Measurements from ENCODE around the gene MROH7. TPM values are rescaled to one million over a fixed set of nuclear protein-coding genes. Genes with fewer than 3 reads are reported as not detected.

Gene MROH7
- polyA plus RNA-seq, 3 donors = 0.22 to 0.33 (median 0.28) TPM

DNA sequence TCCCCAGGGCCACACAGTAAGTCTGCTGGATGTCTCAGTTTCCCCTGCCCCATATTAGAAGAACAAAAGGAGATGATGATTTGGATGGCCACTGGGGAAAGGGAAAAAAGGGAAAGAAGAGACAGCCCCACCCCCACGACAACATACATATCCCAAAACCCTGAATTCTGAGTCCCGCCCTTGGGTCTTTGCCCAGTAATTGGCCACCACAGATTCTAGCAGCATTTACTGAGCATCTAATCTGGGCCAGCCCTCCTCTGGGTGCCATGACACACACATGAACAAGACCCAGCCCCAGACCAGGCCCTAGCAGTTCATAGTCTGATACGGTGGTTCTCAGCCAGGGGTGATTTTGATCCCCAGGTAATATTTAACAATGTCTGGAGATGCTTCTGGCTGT lies 68.8 kb downstream of the MROH7 start:
- H3K27ac ChIP-seq (ENCODE audit: low read depth, low read length) = no peak overlapping the region
- 71 to 84% (median 74%) methylated on average over 3 of the region's 3 CpGs for WGBS, 3 donors

- WGBS, 3 donors = 65 to 83% (median 77%) methylated on average over 6 of the region's 6 CpGs
Measured at GRCh38 chr1:54710841-54711240, 69.3 kb downstream of the MROH7 start.

DNA sequence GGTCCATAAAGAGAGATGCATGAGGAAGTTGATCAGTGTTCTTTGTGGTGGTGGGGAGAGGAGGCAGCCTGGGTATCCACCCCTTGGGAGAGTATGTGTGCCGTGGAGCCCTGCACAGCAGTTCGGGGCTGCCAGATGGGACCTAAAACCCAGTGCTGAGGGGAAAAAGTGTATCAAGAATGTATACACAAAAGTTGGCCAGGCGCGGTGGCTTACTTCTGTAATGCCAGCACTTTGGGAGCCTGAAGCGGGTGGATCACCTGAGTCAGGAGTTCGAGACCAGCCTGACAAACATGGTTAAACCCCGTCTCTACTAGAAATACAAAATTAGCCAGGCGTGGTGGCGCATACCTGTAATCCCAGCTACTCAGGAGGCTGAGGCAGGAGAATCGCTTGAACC lies 70.0 kb downstream of the MROH7 start:
- WGBS, 3 donors = 87 to 90% (median 89%) methylated on average over 10 of the region's 10 CpGs
- H3K27ac ChIP-seq (ENCODE audit: low read depth, low read length) = no peak overlapping the region

More at GRCh38 chr1:54710841-54711240, 69.3 kb downstream of the MROH7 start:
- no peak overlapping the region for H3K27ac ChIP-seq (ENCODE audit: low read depth, low read length)

DNA sequence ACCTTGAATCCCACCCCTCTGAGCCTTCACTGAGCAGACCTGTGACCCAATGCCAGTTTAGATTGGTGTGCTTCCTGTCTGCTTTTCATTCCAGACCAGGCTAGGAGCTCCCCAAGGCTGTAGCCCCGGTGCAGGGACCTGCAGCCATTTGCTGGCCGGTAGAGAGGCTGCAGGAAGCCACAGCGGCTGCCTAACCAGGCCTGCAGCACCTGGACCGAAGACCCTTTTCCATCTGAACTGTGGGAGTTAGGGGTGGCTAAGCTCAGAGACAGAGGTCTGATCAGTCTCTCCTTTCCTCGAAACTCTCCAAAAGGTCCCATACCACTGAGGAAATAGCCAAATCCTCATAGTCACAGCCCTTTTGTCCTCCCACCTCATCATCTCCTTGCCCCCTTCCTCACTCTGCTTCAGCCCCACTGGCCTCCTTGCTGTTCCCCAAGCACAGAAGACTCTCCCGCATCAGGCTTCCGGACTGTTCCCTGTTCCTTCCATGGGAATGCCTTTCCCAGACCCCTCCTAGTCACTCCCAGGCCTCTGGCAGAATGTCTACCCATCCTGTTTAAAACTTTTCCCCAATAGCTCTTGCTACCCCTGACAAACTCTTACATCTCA lies 73.4 kb downstream of the MROH7 start:
- H3K27ac ChIP-seq (ENCODE audit: low read depth, low read length) = no peak overlapping the region
- WGBS, 3 donors = 87 to 94% (median 93%) methylated on average over 7 of the region's 7 CpGs

GRCh38 chr1:54715493-54716298 lies 74.1 kb downstream of the MROH7 start, which contains the start of gene TTC4:
Gene TTC4 (plus strand): TSS chr1:54715861. CDS start chr1:54715909, 48 bp downstream.
- WGBS, 3 donors = 0 to 1% (median 1%) methylated on average over 48 to 51 of the region's 51 CpGs
- H3K27ac ChIP-seq (ENCODE audit: low read depth, low read length) = no peak within 1 kb of the TSS

DNA sequence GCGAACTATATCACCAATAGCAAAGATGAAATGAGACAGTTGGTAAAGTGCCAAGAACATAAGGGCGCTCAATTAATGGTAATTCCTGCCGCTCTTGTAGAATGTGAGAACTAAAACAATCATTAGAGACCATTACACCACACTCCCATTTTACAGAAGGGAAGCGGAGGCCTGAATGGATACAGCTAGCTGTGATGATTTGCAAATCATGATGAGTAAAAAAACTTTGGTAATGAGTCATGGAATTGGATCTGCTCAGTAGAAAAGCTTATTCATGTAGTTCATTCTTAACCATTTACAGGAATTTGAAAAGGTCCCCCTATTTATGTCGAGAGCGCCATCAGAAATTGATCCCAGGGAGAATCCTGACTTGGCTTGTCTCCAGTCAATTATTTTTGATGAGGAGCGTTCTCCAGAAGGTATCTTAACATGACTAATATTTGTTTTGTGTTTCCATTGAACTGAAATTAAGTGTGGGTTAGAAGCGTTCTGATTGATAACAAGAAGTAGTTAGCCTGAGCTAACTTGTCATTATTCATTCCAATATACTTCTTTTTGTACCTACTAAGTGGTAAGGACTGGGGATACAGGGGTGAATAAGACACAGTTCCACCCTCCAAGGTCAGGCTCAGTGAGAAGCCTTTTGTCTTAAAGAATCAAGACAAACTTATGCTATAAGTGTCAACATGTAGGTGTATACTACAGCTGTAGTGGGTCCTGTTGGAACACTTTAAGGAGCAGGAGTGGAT lies 74.9 kb downstream of the MROH7 start:
- H3K27ac ChIP-seq (ENCODE audit: low read depth, low read length) = no peak overlapping the region

DNA sequence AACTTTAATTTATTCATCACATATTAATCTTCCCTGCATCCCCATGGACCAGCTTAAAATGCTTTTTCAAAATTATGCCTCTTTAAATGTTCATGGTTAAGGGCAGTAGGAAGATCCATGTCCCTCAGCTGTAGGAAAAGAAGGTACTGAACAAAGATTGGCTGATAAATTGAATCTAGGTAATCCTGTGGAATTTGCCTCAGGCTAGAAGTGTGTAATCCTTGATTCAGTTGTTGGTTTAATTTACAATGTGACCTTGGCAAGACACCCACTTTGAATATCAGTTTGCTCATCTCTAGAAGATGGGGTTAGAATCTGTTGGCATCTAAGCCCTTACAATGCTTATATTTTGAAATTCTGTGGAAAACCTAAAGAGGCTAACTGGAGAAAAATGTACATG lies 80.1 kb downstream of the MROH7 start:
- no peak overlapping the region for H3K27ac ChIP-seq (ENCODE audit: low read depth, low read length)

More for the DNA sequence above, 74.9 kb downstream of the MROH7 start:
- WGBS, 3 donors = 30 to 46% (median 43%) methylated on average over 8 of the region's 8 CpGs

DNA sequence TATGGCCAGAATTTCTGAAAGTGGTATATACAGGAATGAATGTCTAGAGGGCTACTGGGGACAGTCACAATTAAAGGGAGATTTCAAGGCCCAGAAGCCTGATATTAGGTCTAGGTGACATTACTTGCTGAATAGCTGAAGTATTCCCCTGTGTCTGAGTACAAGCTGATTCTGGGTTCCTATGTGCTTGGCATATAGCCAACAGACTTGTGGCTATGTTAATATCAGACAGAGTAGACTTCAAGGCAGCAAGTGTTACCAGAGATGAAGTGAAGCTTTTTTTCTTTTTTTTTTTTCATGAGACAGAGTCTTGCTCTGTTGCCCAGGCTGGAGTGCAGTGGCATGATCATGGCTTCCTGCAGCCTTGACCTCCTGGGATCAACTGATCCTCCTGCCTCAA lies 82.4 kb downstream of the MROH7 start:
- no peak overlapping the region for H3K27ac ChIP-seq (ENCODE audit: low read depth, low read length)

- 97 to 100% (median 100%) methylated on average over 1 of the region's 1 CpG for WGBS, 3 donors
- no peak overlapping the region for H3K27ac ChIP-seq (ENCODE audit: low read depth, low read length)
Measured at GRCh38 chr1:54724771-54725170, 83.2 kb downstream of the MROH7 start.

- no peak overlapping the region for H3K27ac ChIP-seq (ENCODE audit: low read depth, low read length)
- 73 to 90% (median 87%) methylated on average over 3 of the region's 3 CpGs for WGBS, 3 donors
Measured at GRCh38 chr1:54728027-54728426, 86.4 kb downstream of the MROH7 start.

DNA sequence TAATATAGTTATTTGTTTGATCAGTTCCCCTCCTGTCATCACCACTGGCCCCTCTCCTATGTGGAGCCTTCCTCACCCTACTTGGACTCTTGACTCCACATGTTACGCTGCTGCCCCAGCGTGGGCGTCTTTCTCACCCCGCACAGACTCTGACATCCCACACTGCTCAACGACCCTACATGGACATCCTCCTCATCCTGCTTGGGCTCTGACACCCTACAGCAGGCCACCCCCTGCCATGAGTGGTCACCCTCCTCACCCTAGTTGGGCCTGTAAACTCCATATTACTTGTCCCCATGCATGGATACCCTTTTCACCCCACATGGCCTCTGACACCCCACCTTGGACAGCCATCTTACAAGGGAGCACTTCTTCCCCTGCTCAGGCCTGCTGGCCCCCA lies 95.1 kb downstream of the MROH7 start:
- no peak overlapping the region for H3K27ac ChIP-seq (ENCODE audit: low read depth, low read length)
- 94 to 97% (median 95%) methylated on average over 5 of the region's 5 CpGs for WGBS, 3 donors

- no peak overlapping the region for H3K27ac ChIP-seq (ENCODE audit: low read depth, low read length)
- 84 to 95% (median 93%) methylated on average over 6 of the region's 6 CpGs for WGBS, 3 donors
Measured at GRCh38 chr1:54738244-54738643, 96.7 kb downstream of the MROH7 start.

- 76 to 88% (median 84%) methylated on average over 4 of the region's 4 CpGs for WGBS, 3 donors
- no peak overlapping the region for H3K27ac ChIP-seq (ENCODE audit: low read depth, low read length)
Measured at GRCh38 chr1:54741531-54741930, 99.9 kb downstream of the MROH7 start.

DNA sequence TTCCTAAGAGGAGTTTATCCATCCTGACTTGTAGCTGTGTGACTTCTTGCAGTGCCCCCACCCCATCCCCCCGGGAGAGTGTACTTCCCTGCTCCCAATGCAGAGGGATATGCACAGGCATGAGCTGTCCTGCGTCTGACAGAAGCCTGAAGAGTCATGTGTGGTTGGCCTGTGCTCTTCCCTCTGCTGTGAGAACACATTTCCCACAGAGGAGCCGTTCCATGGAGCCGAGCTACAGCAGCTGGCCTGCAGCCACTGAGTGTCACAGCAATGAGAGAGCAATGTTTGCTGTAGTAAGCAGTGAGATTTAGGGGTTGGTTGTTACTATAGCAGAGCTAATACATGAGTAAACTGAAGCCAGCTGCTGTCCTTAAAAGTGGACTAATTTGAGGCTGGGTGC lies 100.7 kb downstream of the MROH7 start:
- 72 to 76% (median 76%) methylated on average over 4 of the region's 4 CpGs for WGBS, 3 donors
- H3K27ac ChIP-seq (ENCODE audit: low read depth, low read length) = no peak overlapping the region

DNA sequence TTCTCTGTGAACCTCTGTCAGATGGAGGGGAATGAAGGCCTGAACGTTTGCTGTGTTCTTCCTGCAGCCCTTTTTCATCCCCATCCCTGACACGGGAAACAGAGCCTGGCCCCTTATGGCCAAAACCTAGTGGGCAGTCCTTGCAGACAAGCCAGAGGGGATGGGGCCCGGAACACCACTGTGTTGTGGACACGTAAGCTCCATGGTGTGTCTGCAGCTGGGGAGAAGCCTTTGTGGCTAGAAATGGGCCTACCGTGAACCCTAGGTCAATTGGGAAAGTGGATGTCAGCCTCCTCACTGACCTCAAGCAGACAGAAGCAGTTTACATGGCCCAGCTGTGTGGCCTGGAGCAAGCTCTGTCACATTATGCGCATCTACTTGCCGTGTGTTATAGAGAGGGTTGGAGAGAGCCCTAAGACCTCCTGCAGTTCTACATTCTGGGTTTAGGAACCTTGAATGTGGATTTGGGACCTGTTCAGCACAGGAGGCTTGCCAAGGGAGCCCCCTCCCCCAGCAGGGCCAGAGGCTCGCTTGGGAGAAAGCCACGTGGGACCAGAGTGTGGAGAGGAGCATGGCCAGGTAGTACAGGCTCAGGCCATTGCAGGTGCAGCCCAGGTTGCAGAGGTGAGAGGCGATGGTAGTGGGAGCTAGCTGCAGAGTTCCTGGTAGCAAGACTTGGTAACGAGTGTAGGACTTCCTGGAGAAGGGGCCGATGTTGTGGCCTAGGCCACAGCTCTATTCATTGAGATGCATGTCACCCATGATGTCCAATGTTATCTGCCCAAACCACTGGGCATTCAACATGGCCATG lies 102.0 kb downstream of the MROH7 start:
- 81 to 87% (median 86%) methylated on average over 12 of the region's 12 CpGs for WGBS, 3 donors
- H3K27ac ChIP-seq (ENCODE audit: low read depth, low read length) = no peak overlapping the region

DNA sequence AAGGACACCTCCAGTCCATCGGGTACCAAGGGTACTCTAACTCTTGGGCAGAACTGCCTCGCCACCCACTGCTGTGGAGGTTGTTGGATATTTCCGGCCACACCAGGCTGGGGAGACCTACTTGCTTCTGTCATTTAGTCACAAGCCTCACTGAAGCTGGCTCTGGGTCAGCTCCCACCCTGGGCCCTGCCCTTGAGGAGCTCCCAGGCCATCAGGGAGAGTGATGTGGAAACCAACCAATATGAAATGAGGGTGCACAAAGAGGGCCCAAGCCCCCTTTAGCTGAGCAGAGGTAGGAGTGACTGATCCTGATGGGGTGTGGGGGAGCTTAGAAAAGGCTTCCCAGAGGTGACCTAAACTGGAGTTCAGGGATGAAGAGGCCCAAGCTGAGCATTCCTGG lies 103.1 kb downstream of the MROH7 start:
- WGBS, 3 donors = 90 to 98% (median 97%) methylated on average over 3 of the region's 3 CpGs
- no peak overlapping the region for H3K27ac ChIP-seq (ENCODE audit: low read depth, low read length)

DNA sequence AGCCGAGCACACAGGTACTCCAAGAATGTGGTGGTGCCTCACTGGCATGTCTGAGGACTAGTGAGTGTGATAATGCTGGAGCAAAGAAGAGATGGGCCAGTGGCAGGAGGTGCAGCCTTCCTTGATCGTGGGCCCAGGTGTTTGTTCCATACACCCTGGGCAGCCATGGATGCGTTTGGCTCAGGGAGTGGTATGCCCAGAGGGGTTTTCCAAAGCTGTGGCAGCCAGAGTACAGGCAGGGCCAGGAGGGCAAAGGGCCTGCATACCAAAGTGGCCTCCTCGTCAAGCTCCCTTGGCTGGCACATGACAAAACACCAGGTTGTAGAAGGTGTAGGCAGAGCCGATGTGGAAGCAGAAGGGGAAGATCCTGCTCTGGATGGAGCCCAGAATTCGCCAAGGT lies 103.7 kb downstream of the MROH7 start:
- WGBS, 3 donors = 87 to 93% (median 92%) methylated on average over 6 of the region's 6 CpGs
- H3K27ac ChIP-seq (ENCODE audit: low read depth, low read length) = no peak overlapping the region

- H3K27ac ChIP-seq (ENCODE audit: low read depth, low read length) = no peak overlapping the region
- whole genome bisulfite sequencing, 3 donors = 95 to 97% (median 97%) methylated on average over 4 of the region's 4 CpGs
Measured at GRCh38 chr1:54745864-54746263, 104.3 kb downstream of the MROH7 start.
